PC-3 (cell line): ENCODE data around the gene SUPT6H.

Source experiments
- CTCF ChIP-seq: fragments of 300-600 bp; sonication (generic); conservative IDR thresholded peaks from 2 replicates; pipeline ENCODE4 v1.5.1; 2017; ENCODE audit warnings: antibody characterized with exemption, low read depth, mild to moderate bottlenecking, low read length
- EZH2 ChIP-seq: fragments of 300-600 bp; sonication (generic); IDR thresholded peaks from one replicate; pipeline ENCODE4 v1.6.1; 2017; ENCODE audit warnings: antibody characterized with exemption, mild to moderate bottlenecking, low read length; ENCODE audit not compliant: unreplicated experiment

GRCh38 chr17:28744972-28745785, 83.2 kb downstream of the SUPT6H start:
- no peak for TF ChIP-seq CTCF
- no peak for TF ChIP-seq EZH2
